GM23338 (cell line): ENCODE results near the gene ZNF787. TPM values are rescaled to one million over a fixed set of nuclear protein-coding genes. Genes with fewer than 3 reads are reported as not detected.
"Not testable (repeated sequence)": the region's sequence is repeated elsewhere in the genome, so short reads cannot be mapped to it uniquely, and the experiment has no call there.

Source experiments
- ATAC-seq: fragments of 200-7000 bp; cut with Tn5 transposase; 3 replicates; pipeline ENCODE4 v1.9.1; 2020
- DNase-seq: peaks from one replicate; pipeline ENCODE4 v3.0.0-alpha.2; 2015; ENCODE audit warnings: low spot score
- H2AFZ ChIP-seq: fragments of 200-600 bp; sonication (generic); 2 replicates; pipeline ENCODE4 v1.8.0; 2016; ENCODE audit warnings: antibody characterized with exemption, mild to moderate bottlenecking, moderate library complexity
- H3F3A ChIP-seq: fragments of 200-600 bp; sonication (generic); replicated peaks from 2 replicates; pipeline ENCODE4 v1.8.0; 2017; ENCODE audit warnings: antibody characterized with exemption, mixed run types, low read depth
- H3K27ac ChIP-seq: fragments of 200-600 bp; sonication (generic); 2 replicates; pipeline ENCODE4 v1.6.1; 2016; ENCODE audit warnings: low read depth
- H3K27me3 ChIP-seq: fragments of 200-600 bp; sonication (generic); 2 replicates; pipeline ENCODE4 v1.8.0; 2016; ENCODE audit warnings: mild to moderate bottlenecking, mixed run types, moderate library complexity; ENCODE audit not compliant: insufficient read depth
- H3K36me3 ChIP-seq: fragments of 200-600 bp; sonication (generic); 2 replicates; pipeline ENCODE4 v1.8.0; 2016; ENCODE audit warnings: mild to moderate bottlenecking; ENCODE audit not compliant: insufficient read depth
- H3K4me1 ChIP-seq: fragments of 200-600 bp; sonication (generic); 2 replicates; pipeline ENCODE4 v1.8.0; 2016; ENCODE audit warnings: mild to moderate bottlenecking, moderate library complexity; ENCODE audit not compliant: insufficient read depth
- H3K4me2 ChIP-seq: fragments of 200-600 bp; sonication (generic); 2 replicates; pipeline ENCODE4 v1.7.1; 2017; ENCODE audit warnings: mixed run types
- H3K4me3 ChIP-seq: fragments of 200-600 bp; sonication (generic); 2 replicates; pipeline ENCODE4 v1.6.1; 2016; ENCODE audit warnings: mixed run types
- H3K79me2 ChIP-seq: fragments of 200-600 bp; sonication (generic); replicated peaks from 2 replicates; pipeline ENCODE4 v1.8.0; 2017; ENCODE audit warnings: mild to moderate bottlenecking; ENCODE audit not compliant: insufficient read depth
- H3K9me2 ChIP-seq: fragments of 200-600 bp; sonication (generic); 2 replicates; pipeline ENCODE4 v1.8.0; 2017; ENCODE audit not compliant: insufficient read depth
- H4K20me1 ChIP-seq: fragments of 200-600 bp; sonication (generic); replicated peaks from 2 replicates; pipeline ENCODE4 v1.8.0; 2017; ENCODE audit warnings: mild to moderate bottlenecking; ENCODE audit not compliant: insufficient read depth
- H3K27ac Mint-ChIP-seq: 2 replicates; pipeline ENCODE4 v1.8.0; 2020; ENCODE audit warnings: inconsistent platforms, mild to moderate bottlenecking, moderate library complexity, mixed read lengths
- H3K27me3 Mint-ChIP-seq: 3 replicates; pipeline ENCODE4 v1.8.0; 2022; ENCODE audit warnings: low read depth, mild to moderate bottlenecking, moderate library complexity, mixed read lengths, inconsistent platforms; ENCODE audit not compliant: insufficient read depth, poor library complexity
- H3K36me3 Mint-ChIP-seq: 3 replicates; pipeline ENCODE4 v1.8.0; 2021; ENCODE audit warnings: low read depth, mild to moderate bottlenecking, inconsistent platforms, moderate library complexity, mixed read lengths
- H3K4me1 Mint-ChIP-seq: 3 replicates; pipeline ENCODE4 v1.8.0; 2020; ENCODE audit warnings: mild to moderate bottlenecking, inconsistent platforms, mixed read lengths
- H3K4me3 Mint-ChIP-seq: 3 replicates; pipeline ENCODE4 v1.8.0; 2021; ENCODE audit warnings: moderate library complexity, mild to moderate bottlenecking, inconsistent platforms, mixed read lengths
- H3K9me3 Mint-ChIP-seq: 3 replicates; pipeline ENCODE4 v1.8.0; 2020; ENCODE audit warnings: moderate library complexity, mild to moderate bottlenecking, inconsistent platforms, mixed read lengths
- CTCF ChIP-seq, 2 experiments: fragments of 200-600 bp in 1 of 2; sonication (generic) in 1 of 2; conservative IDR thresholded peaks; 2 replicates each; pipeline versions ENCODE4 v1.5.1 to v1.6.1; 2016 to 2017; ENCODE audit warnings: antibody characterized with exemption in 2 of 2, low read depth in 2 of 2, mild to moderate bottlenecking in 2 of 2, moderate library complexity in 1 of 2
- EZH2phosphoT487 ChIP-seq: fragments of 200-600 bp; sonication (generic); IDR thresholded peaks from one replicate; pipeline ENCODE4 v1.8.1; 2018; ENCODE audit warnings: antibody characterized with exemption; ENCODE audit not compliant: unreplicated experiment
- JUNB ChIP-seq: IDR thresholded peaks from one replicate; pipeline ENCODE4 v1.6.1; 2016; ENCODE audit warnings: antibody characterized with exemption; ENCODE audit not compliant: unreplicated experiment
- NANOG ChIP-seq: IDR thresholded peaks from 2 replicates; pipeline ENCODE4 v1.6.1; 2016; ENCODE audit warnings: antibody characterized with exemption, borderline replicate concordance
- POLR2AphosphoS5 ChIP-seq: IDR thresholded peaks from 2 replicates; pipeline ENCODE4 v1.6.1; 2016; ENCODE audit warnings: antibody characterized with exemption, low read depth
- STAT1 ChIP-seq: IDR thresholded peaks from one replicate; pipeline ENCODE4 v1.6.1; 2016; ENCODE audit warnings: antibody characterized with exemption; ENCODE audit not compliant: unreplicated experiment
- ZNF331 ChIP-seq: fragments of 250-450 bp; sonication (Bioruptor Pico); IDR thresholded peaks from 2 replicates; pipeline ENCODE4 v1.5.0; 2020; ENCODE audit warnings: low read depth, mild to moderate bottlenecking, moderate library complexity
- polyA plus RNA-seq: library from polyadenylated mRNA; unstranded; fragments of >200 nt; fragmentation: Nextera tagmentation; extraction: Ambion mirVana; gene quantifications from 2 replicates; pipeline ENCODE4 v1.2.1, GENCODE V29; 2016
- total RNA-seq: library from RNA; depleted of rRNA; stranded (reverse); fragments of >200 nt; shearing (Covaris generic); gene quantifications from 2 replicates; pipeline ENCODE4 v1.2.3, GENCODE V29; 2014
- TF ChIP-seq, protein P1 (sequence below): IDR thresholded peaks from 2 replicates; pipeline ENCODE4 v1.6.1; 2016; ENCODE audit warnings: antibody characterized with exemption

ZNF787 gene
- total and polyA plus RNA-seq, 2 experiments from 2014 or later = 12.5 to 44.6 TPM

DNA sequence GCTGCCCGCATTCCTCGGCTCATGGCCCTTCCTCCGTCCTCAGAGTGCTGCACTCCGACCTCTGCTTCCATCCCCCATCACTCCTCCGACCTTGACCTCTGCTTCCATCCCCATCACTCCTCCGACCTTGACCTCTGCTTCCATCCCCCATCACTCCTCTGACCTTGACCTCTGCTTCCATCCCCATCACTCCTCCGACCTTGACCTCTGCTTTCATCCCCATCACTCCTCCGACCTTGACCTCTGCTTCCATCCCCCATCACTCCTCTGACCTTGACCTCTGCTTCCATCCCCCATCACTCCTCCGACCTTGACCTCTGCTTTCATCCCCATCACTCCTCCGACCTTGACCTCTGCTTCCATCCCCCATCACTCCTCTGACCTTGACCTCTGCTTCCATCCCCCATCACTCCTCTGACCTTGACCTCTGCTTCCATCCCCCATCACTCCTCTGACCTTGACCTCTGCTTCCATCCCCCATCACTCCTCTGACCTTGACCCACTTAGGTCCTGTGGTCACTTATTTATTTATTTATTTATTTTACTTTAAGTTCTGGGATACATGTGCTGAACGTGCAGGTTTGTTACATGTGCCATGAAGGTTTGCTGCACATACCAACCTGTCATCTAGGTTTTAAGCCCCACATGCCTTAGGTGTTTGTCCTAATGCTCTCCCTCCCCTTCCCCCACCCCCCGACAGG, 28.0 kb upstream of the ZNF787 start:
- H4K20me1 ChIP-seq, H3K9me3 Mint-ChIP-seq: not testable (repeated sequence)

GRCh38 chr19:56148096-56148495, 27.0 kb upstream of the ZNF787 start:
- no peak overlapping the region for H2AFZ ChIP-seq
- peaks cover 37% of the 10 kb centered on the region for H3K36me3 Mint-ChIP-seq

More for the DNA sequence above, 28.0 kb upstream of the ZNF787 start:
- not testable (repeated sequence) for H3K4me3 ChIP-seq, H3K27ac ChIP-seq, H3K27me3 Mint-ChIP-seq, H2AFZ ChIP-seq, H3K4me3 Mint-ChIP-seq, H3K36me3 ChIP-seq, H3K27me3 ChIP-seq, ATAC-seq, H3K27ac Mint-ChIP-seq, H3K4me2 ChIP-seq, DNase-seq, H3K9me2 ChIP-seq
- Histone ChIP-seq H3K79me2 (peaks cover 32% of the 10 kb centered on the region), H3K4me1 (peaks cover 16% of the 10 kb centered on the region), H3F3A (peaks cover 15% of the 10 kb centered on the region)
- peaks cover 41% of the 10 kb centered on the region for H3K36me3 Mint-ChIP-seq
- peaks cover 18% of the 10 kb centered on the region for H3K4me1 Mint-ChIP-seq

More at GRCh38 chr19:56148096-56148495, 27.0 kb upstream of the ZNF787 start:
- H3K27me3 ChIP-seq = no peaks in the 10 kb centered on the region
- Mint-ChIP-seq H3K27me3 (peaks cover 5% of the 10 kb centered on the region), H3K4me3 (no peak overlapping the region), H3K4me1 (peaks cover 14% of the 10 kb centered on the region), H3K9me3 (peaks cover 5% of the 10 kb centered on the region; the same call in 2 of the 3 replicates), H3K27ac (no peak overlapping the region)
- H3K4me3 ChIP-seq = no peak overlapping the region
- peaks cover 12% of the 10 kb centered on the region for H3F3A ChIP-seq
- no peak overlapping the region for H3K4me2 ChIP-seq
- peaks cover 40% of the 10 kb centered on the region for H3K79me2 ChIP-seq
- 0 out of 2 replicates have a peak, but pooled peaks cover 3% of the 10 kb centered on the region for H3K9me2 ChIP-seq
- H4K20me1 ChIP-seq = peaks cover 7% of the 10 kb centered on the region; the same call in 1 of the 2 replicates
- H3K4me1 ChIP-seq = peaks cover 9% of the 10 kb centered on the region
- TF ChIP-seq POLR2AphosphoS5 (no peak), JUNB (no peak), ZNF331 (CRISPR knock-in tag) (no peak), NANOG (no peak), STAT1 (no peak), EZH2phosphoT487 (no peak), CTCF (conservative IDR thresholded peaks at IDR 0.05; ENCODE audit: low read depth in 2 of 2) (no peak)
- TF ChIP-seq, protein P1, sequence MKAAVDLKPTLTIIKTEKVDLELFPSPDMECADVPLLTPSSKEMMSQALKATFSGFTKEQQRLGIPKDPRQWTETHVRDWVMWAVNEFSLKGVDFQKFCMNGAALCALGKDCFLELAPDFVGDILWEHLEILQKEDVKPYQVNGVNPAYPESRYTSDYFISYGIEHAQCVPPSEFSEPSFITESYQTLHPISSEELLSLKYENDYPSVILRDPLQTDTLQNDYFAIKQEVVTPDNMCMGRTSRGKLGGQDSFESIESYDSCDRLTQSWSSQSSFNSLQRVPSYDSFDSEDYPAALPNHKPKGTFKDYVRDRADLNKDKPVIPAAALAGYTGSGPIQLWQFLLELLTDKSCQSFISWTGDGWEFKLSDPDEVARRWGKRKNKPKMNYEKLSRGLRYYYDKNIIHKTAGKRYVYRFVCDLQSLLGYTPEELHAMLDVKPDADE = no peak
- no peak for DNase-seq
- no peak overlapping the region for H3K27ac ChIP-seq
- no peak for ATAC-seq
- no peaks in the 10 kb centered on the region; the same call in 1 of the 2 replicates for H3K36me3 ChIP-seq
